Spinal cord (tissue), 10 donors: ENCODE results near the gene HNRNPA1L2. TPM values are rescaled to one million over a fixed set of nuclear protein-coding genes. Genes with fewer than 3 reads are reported as not detected.
"Not testable (repeated sequence)": the region's sequence is repeated elsewhere in the genome, so short reads cannot be mapped to it uniquely, and the experiment has no call there.

Experiments used
- DNase-seq, 6 donors: peaks; one replicate each; pipeline versions ENCODE4 v3.0.0 to v3.0.0-alpha.2; 2013 to 2015; ENCODE audit warnings: low spot score in 6 of 6, low read depth in 4 of 6
- H3K27ac ChIP-seq: one replicate; pipeline ENCODE4 v1.5.1; 2013; ENCODE audit warnings: low read depth, low read length, control low read depth
- H3K27me3 ChIP-seq: one replicate; pipeline ENCODE4 v1.6.1; 2013; ENCODE audit warnings: low read length; ENCODE audit not compliant: control insufficient read depth, insufficient read depth
- H3K36me3 ChIP-seq: one replicate; pipeline ENCODE4 v1.6.1; 2013; ENCODE audit warnings: low read length; ENCODE audit not compliant: control insufficient read depth, insufficient read depth
- H3K4me1 ChIP-seq: one replicate; pipeline ENCODE4 v1.6.1; 2013; ENCODE audit warnings: low read length; ENCODE audit not compliant: control insufficient read depth, insufficient read depth
- H3K4me3 ChIP-seq: one replicate; pipeline ENCODE4 v1.5.1; 2013; ENCODE audit warnings: low read depth, low read length, control low read depth
- H3K9me3 ChIP-seq: one replicate; pipeline ENCODE4 v1.6.1; 2013; ENCODE audit warnings: low read length; ENCODE audit not compliant: control insufficient read depth, insufficient read depth
- WGBS: methylation state at CpG from one replicate; pipeline ENCODE4 v1.1.5; 2013; ENCODE audit warnings: missing lambda C conversion rate; ENCODE audit not compliant: insufficient coverage; 5-methylcytosine and 5-hydroxymethylcytosine counted together
- long read RNA-seq, 4 donors: transcript quantifications; one replicate each; lab custom pipeline, GENCODE V29; 2026
- polyA plus RNA-seq, 2 donors: library from polyadenylated mRNA; unstranded; fragments of 120-200 nt; gene quantifications; one replicate each; pipeline ENCODE4 v1.2.1, GENCODE V29; 2013; ENCODE audit not compliant: insufficient read length in 2 of 2
- total RNA-seq, 2 donors: library from RNA; depleted of rRNA in 1 of 2; stranded (reverse); fragments of 120-200 nt in 1 of 2; fragments of >200 nt in 1 of 2; gene quantifications; one replicate each; pipeline versions ENCODE4 v1.2.3 to v1.2.4, GENCODE V29; 2013 to 2014
- donor health status: healthy.

Gene HNRNPA1L2
- total RNA-seq (1 to 10 TPM; 5.6 to 8.4 TPM), polyA plus RNA-seq (10 to 100 TPM; 26.5 to 28.6 TPM)
- long read RNA-seq, donor 1, transcript HNRNPA1L2-201 (1 exons, 1,372 nt): major isoform, 15 of 15 reads
- long read RNA-seq, donor 1, partial matches to known transcripts: 0 of 15 reads
- long read RNA-seq, donor 1, other reads (novel, unspliced or antisense): 0 of 15 reads
- long read RNA-seq, donor 2, partial matches to known transcripts: 0 of 4 reads
- long read RNA-seq, donor 2, other reads (novel, unspliced or antisense): 0 of 4 reads
- long read RNA-seq, donor 3, transcript HNRNPA1L2-201 (1 exons, 1,372 nt): major isoform, 7 of 7 reads
- long read RNA-seq, donor 3, partial matches to known transcripts: 0 of 7 reads
- long read RNA-seq, donor 3, other reads (novel, unspliced or antisense): 0 of 7 reads
- long read RNA-seq, donor 4, transcript HNRNPA1L2-201 (1 exons, 1,372 nt): major isoform, 17 of 17 reads
- long read RNA-seq, donor 4, partial matches to known transcripts: 0 of 17 reads
- long read RNA-seq, donor 4, other reads (novel, unspliced or antisense): 0 of 17 reads

GRCh38 chr13:52642131-52642530 is at the start of gene HNRNPA1L2:
Gene HNRNPA1L2 (plus strand): TSS chr13:52642431. CDS start chr13:52642493, 62 bp downstream.
- Histone ChIP-seq H3K27ac (no peak within 1 kb of the TSS), H3K36me3 (peaks cover 6% of the 10 kb centered on the region), H3K9me3 (no peaks in the 10 kb centered on the region), H3K4me1 (no peaks in the 10 kb centered on the region), H3K4me3 (no peak within 1 kb of the TSS), H3K27me3 (no peaks in the 10 kb centered on the region)
- no peak for DNase-seq
- WGBS: 100% methylated on average over 5 of the region's 7 CpGs

- H3K36me3 ChIP-seq, H3K27me3 ChIP-seq, H3K4me3 ChIP-seq, H3K4me1 ChIP-seq, H3K27ac ChIP-seq, DNase-seq, H3K9me3 ChIP-seq: not testable (repeated sequence)
- whole genome bisulfite sequencing: no CpG with 5 or more reads among the region's 3 CpGs
Measured at GRCh38 chr13:52593175-52593574, 49.1 kb upstream of the HNRNPA1L2 start.

- H3K27ac ChIP-seq, H3K9me3 ChIP-seq, H3K36me3 ChIP-seq, H3K4me3 ChIP-seq, H3K27me3 ChIP-seq, H3K4me1 ChIP-seq, DNase-seq: not testable (repeated sequence)
- WGBS: no CpG with 5 or more reads among the region's 3 CpGs
Measured at GRCh38 chr13:52593812-52594211, 48.4 kb upstream of the HNRNPA1L2 start.

- not testable (repeated sequence) for H3K4me1 ChIP-seq, H3K9me3 ChIP-seq, H3K27me3 ChIP-seq, H3K27ac ChIP-seq, H3K36me3 ChIP-seq, DNase-seq, H3K4me3 ChIP-seq
- 77% methylated on average over 6 of the region's 7 CpGs for WGBS
Measured at GRCh38 chr13:52594295-52594694, 47.9 kb upstream of the HNRNPA1L2 start.

- WGBS: 89% methylated on average over 3 of the region's 4 CpGs
- peaks cover 6% of the 10 kb centered on the region for H3K4me1 ChIP-seq
- no peaks in the 10 kb centered on the region for H3K9me3 ChIP-seq
- H3K36me3 ChIP-seq: no peaks in the 10 kb centered on the region
- no peak overlapping the region for H3K4me3 ChIP-seq
- no peak for DNase-seq
- H3K27me3 ChIP-seq: no peaks in the 10 kb centered on the region
- no peak overlapping the region for H3K27ac ChIP-seq
Measured at GRCh38 chr13:52597676-52598075, 44.6 kb upstream of the HNRNPA1L2 start.

GRCh38 chr13:52599037-52599847 is 43.0 kb upstream of the HNRNPA1L2 start:
- Histone ChIP-seq H3K27me3 (no peaks in the 10 kb centered on the region), H3K4me3 (peak overlapping the region; percentile 73), H3K4me1 (peaks cover 6% of the 10 kb centered on the region), H3K27ac (peak overlapping the region; percentile 77), H3K36me3 (no peaks in the 10 kb centered on the region), H3K9me3 (no peaks in the 10 kb centered on the region)
- 6% methylated on average over 8 of the region's 13 CpGs for WGBS
- peak in 4 of 6 donors; percentile 31 to 73 (median 50) for DNase-seq

GRCh38 chr13:52599848-52600603 is 42.2 kb upstream of the HNRNPA1L2 start:
- DNase-seq: peak in 4 of 6 donors; percentile 36 to 79 (median 60)
- peak overlapping the region; percentile 77 for H3K27ac ChIP-seq
- no peaks in the 10 kb centered on the region for H3K27me3 ChIP-seq
- H3K4me3 ChIP-seq: peak overlapping the region; percentile 73
- no peaks in the 10 kb centered on the region for H3K36me3 ChIP-seq
- peaks cover 6% of the 10 kb centered on the region for H3K4me1 ChIP-seq
- WGBS: under 1% methylated on average over 72 of the region's 73 CpGs
- no peaks in the 10 kb centered on the region for H3K9me3 ChIP-seq

GRCh38 chr13:52600666-52601065 is 41.6 kb upstream of the HNRNPA1L2 start:
- Histone ChIP-seq H3K4me3 (peak overlapping the region; percentile 45), H3K36me3 (no peaks in the 10 kb centered on the region), H3K27ac (peak overlapping the region; percentile 69), H3K9me3 (no peaks in the 10 kb centered on the region), H3K27me3 (no peaks in the 10 kb centered on the region), H3K4me1 (peaks cover 6% of the 10 kb centered on the region)
- peak in 2 of 6 donors; percentile 9 to 13 for DNase-seq
- no CpG with 5 or more reads among the region's 3 CpGs for whole genome bisulfite sequencing

GRCh38 chr13:52603316-52603715 is 38.9 kb upstream of the HNRNPA1L2 start:
- 100% methylated on average over 1 of the region's 4 CpGs for WGBS
- DNase-seq, H3K4me1 ChIP-seq, H3K36me3 ChIP-seq, H3K27me3 ChIP-seq, H3K4me3 ChIP-seq, H3K9me3 ChIP-seq, H3K27ac ChIP-seq: not testable (repeated sequence)
